Coronary artery (tissue), 2 donors: Measurements from ENCODE around the gene NUDT4.
"Not testable (repeated sequence)": the region's sequence is repeated elsewhere in the genome, so short reads cannot be mapped to it uniquely, and the experiment has no call there.

Source experiments
- DNase-seq: peaks from one replicate; pipeline ENCODE4 v3.0.0-alpha.2; 2017; ENCODE audit warnings: low spot score
- H3K27ac ChIP-seq, 2 donors: fragments of 200-600 bp; sonication (generic); one replicate each; pipeline ENCODE4 v1.5.1; 2016 to 2019
- H3K4me3 ChIP-seq: fragments of 200-600 bp; sonication (generic); 2 replicates; pipeline ENCODE4 v1.5.1; 2016; ENCODE audit warnings: mild to moderate bottlenecking, moderate library complexity
- TF ChIP-seq, protein P1 (sequence below): fragments of 200-600 bp; sonication (generic); IDR thresholded peaks from one replicate; pipeline ENCODE4 v1.5.1; 2019; ENCODE audit warnings: antibody characterized with exemption

NUDT4 gene

DNA sequence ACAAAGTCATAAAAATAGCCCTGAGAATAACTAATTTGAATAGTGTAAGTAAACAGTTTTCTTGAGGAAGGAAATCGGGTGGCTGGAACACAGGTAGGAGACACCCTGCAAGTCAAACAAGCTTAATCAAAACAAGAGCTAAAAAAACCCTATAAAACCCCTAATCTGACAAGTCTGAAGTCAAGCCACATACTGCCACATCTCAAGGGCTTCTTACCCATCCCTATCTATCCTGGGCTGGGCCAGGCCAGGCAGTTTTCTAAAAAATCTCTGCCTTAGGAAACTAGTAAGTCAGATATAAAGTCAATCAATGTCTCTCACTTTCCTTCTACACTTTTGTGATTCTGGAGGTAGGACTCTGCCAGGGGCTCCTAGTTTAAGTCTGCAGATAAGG is 48.7 kb downstream of the NUDT4 start:
- TF ChIP-seq, protein P1, sequence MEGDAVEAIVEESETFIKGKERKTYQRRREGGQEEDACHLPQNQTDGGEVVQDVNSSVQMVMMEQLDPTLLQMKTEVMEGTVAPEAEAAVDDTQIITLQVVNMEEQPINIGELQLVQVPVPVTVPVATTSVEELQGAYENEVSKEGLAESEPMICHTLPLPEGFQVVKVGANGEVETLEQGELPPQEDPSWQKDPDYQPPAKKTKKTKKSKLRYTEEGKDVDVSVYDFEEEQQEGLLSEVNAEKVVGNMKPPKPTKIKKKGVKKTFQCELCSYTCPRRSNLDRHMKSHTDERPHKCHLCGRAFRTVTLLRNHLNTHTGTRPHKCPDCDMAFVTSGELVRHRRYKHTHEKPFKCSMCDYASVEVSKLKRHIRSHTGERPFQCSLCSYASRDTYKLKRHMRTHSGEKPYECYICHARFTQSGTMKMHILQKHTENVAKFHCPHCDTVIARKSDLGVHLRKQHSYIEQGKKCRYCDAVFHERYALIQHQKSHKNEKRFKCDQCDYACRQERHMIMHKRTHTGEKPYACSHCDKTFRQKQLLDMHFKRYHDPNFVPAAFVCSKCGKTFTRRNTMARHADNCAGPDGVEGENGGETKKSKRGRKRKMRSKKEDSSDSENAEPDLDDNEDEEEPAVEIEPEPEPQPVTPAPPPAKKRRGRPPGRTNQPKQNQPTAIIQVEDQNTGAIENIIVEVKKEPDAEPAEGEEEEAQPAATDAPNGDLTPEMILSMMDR = no peak
- H3K4me3 ChIP-seq = no peak overlapping the region
- DNase-seq = no peak
- no peak overlapping the region for H3K27ac ChIP-seq

DNA sequence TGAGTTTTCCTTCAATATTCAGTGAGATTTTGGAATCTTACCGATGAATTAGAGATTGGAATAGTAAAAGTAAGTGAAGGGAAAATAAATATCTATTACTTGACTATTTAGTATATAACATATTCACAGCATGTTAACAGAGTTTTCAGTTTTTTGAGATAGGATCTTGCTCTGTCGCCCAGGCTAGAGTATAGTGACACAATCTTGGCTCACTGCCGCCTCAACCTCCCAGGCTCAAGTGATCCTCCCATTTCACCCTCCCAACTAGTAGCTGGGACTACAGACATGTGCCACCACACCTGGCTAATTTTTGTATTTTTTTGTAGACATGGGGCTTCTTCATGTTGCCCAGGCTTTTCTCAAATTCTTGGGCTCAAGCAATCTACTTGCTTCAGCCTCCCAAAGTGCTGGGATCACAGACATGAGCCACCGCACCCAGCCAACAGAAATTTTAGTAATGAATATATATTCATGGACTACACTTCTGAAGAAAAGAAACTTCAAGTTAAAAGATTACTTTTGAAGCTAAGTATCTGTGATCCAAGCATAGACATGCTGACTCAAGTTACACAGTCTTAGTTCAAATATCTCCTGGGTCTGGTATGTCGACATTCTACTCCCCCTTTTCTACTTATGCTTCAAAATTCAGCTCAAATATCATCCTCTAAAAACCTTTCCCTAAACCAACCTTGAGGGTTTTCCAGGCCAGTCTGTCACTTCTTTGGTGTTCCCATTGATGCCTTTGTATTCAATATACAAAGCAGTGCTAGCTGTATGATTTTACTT is 50.2 kb downstream of the NUDT4 start:
- DNase-seq = no peak
- TF ChIP-seq, protein P1 = no peak
- peak overlapping the region in 1 of 2 donors; percentile 31 for H3K27ac ChIP-seq
- H3K4me3 ChIP-seq = no peak overlapping the region

DNA sequence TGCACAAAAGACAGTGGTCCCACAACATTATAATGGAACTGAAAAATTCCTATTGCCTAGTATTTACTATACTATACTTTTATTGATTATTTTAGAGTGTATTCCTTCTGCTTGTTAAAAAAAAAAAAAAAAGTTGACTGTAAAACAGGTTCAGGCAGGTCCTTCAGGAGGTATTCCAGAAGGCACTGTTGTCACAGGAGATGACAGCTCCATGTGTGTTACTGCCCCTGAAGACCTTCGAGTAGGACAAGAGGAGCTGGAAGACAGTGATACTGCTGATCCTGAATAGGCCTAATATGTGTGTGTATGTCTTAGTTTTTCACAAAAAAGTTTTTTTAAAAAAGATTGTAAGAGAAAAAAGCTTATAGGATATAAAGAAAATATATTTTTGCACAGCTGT is 51.7 kb downstream of the NUDT4 start:
- DNase-seq = no peak
- H3K27ac ChIP-seq = no peak overlapping the region
- H3K4me3 ChIP-seq = no peak overlapping the region
- TF ChIP-seq, protein P1 = no peak

DNA sequence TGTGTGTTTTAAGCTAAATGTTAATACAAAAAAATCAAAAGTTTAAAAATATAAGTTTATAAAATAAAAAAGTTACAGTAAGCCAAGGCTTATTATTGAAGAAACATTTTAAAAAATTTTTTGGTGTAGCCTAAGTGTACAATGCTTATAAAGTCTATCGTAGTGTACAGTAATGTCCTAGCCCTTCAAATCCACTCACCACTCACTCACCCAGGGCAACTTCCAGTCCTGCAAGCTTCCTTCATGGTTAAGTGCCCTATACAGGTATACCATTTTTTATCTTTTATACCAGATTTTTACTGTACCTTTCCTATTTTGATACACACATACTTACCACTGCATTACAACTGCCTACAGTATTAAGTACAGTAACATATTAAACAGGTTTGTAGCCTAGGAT is 52.1 kb downstream of the NUDT4 start:
- H3K27ac ChIP-seq = no peak overlapping the region
- no peak overlapping the region for H3K4me3 ChIP-seq
- no peak for DNase-seq
- TF ChIP-seq, protein P1 = no peak

DNA sequence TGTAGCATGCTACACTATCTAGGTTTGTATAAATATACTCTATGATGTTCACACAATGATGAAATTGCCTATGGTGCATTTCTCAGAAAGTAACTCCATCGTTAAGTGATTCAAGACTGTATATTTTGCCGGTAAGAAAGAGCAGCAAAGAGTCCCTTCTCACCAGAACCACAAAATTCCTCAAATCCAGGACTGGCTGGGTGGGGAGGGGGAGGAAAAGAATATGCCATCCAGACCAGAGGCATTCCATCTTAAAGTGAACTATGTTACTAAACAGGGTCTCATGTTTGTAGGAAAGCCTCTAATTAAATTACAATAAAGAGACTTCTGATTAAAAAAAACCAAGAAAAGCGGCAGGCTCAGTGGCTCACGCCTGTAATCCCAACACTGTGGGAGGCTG is 52.6 kb downstream of the NUDT4 start:
- TF ChIP-seq, protein P1 = no peak
- no peak overlapping the region for H3K27ac ChIP-seq
- H3K4me3 ChIP-seq = no peak overlapping the region
- no peak for DNase-seq

DNA sequence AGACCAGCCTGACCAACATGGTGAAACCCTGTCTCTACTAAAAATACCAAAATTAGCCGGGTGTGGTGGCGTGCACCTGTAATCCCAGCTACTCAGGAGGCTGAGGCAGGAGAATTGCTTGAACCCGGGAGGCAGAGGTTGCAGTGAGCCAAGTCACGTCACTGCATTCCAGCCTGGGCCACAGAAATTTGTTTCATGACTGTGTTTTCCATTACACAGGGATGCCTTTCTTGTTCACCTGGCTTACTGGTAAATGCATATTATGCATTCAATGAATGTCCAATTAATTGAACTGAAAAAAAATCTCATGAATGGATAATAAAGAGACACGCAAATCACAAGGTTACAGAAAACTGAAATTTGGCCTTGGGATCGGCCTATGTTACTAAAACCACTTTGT is 54.3 kb downstream of the NUDT4 start:
- H3K4me3 ChIP-seq, DNase-seq: not testable (repeated sequence)
- H3K27ac ChIP-seq = peak overlapping the region in 1 of 2 donors; percentile 57

DNA sequence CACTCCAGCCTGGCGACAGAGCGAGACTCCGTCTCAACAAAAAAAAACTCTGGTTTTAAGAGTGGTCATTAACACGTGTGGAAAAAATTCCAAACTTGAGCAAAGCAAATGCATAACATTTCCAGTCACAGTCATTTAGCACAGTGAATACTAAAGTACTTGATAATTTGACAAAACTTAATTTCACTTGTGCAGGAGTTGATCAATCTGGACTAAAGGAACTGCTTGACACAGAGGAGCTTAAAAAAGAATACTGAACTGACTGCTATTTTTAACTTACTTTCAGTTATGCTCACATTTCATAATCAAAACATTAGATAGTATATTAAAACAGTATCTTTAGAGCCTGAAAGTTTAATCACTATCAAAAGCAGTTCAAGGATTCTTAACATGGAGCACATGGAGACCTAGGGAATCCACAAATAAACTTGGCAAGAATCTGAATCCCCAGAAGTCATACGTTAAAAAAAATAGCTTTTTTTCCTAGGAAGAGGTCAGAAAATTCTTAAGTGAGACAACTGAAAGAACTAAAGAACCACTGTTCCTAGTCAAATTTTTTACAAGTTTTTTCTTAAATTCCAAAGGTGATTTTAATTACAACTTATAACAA is 56.6 kb downstream of the NUDT4 start:
- peak overlapping the region; percentile 16 for H3K4me3 ChIP-seq
- peak overlapping the region; percentile 26 to 48 for H3K27ac ChIP-seq
- no peak for DNase-seq

More for the DNA sequence above, 56.6 kb downstream of the NUDT4 start:
- TF ChIP-seq, protein P1 = no peak
